ENCODE results near the gene RELL2. TPM values are rescaled to one million over a fixed set of nuclear protein-coding genes. Genes with fewer than 3 reads are reported as not detected.

Gene RELL2
- polyA plus RNA-seq, 4 donors: 0.57 to 1.3 (median 0.75) TPM

- no peak for DNase-seq (ENCODE audit: low read depth in 4 of 4, low spot score in 3 of 4)
These were observed 36.3 kb downstream of the RELL2 start for GRCh38 chr5:141672841-141673813.

GRCh38 chr5:141674747-141675146, 38.0 kb downstream of the RELL2 start:
- no peak for DNase-seq (ENCODE audit: low read depth in 4 of 4, low spot score in 3 of 4)

GRCh38 chr5:141675672-141676071, 38.9 kb downstream of the RELL2 start:
- DNase-seq (ENCODE audit: low read depth in 4 of 4, low spot score in 3 of 4): no peak

- DNase-seq (ENCODE audit: low read depth in 4 of 4, low spot score in 3 of 4): no peak
These were observed 40.6 kb downstream of the RELL2 start for GRCh38 chr5:141677415-141677814.

- DNase-seq (ENCODE audit: low read depth in 4 of 4, low spot score in 3 of 4): no peak
These were observed 43.4 kb downstream of the RELL2 start for GRCh38 chr5:141680178-141680577.

- no peak for DNase-seq (ENCODE audit: low read depth in 4 of 4, low spot score in 3 of 4)
These were observed 44.0 kb downstream of the RELL2 start for GRCh38 chr5:141680751-141681201.

- no peak for DNase-seq (ENCODE audit: low read depth in 4 of 4, low spot score in 3 of 4)
These were observed 44.5 kb downstream of the RELL2 start for GRCh38 chr5:141681295-141681694.

- DNase-seq (ENCODE audit: low read depth in 4 of 4, low spot score in 3 of 4): no peak
These were observed 45.2 kb downstream of the RELL2 start, which contains the start of gene ARAP3 for GRCh38 chr5:141681695-141682641. Gene ARAP3 (minus strand): TSS chr5:141682230. CDS start chr5:141680486, 1,744 bp downstream.

- DNase-seq (ENCODE audit: low read depth in 4 of 4, low spot score in 3 of 4): no peak
These were observed 46.9 kb downstream of the RELL2 start for GRCh38 chr5:141683596-141684141.

- no peak for DNase-seq (ENCODE audit: low read depth in 4 of 4, low spot score in 3 of 4)
These were observed 48.8 kb downstream of the RELL2 start for GRCh38 chr5:141685591-141685990.

- DNase-seq (ENCODE audit: low read depth in 4 of 4, low spot score in 3 of 4): no peak
These were observed 50.0 kb downstream of the RELL2 start for GRCh38 chr5:141686648-141687416.

Other genes with a start within 250 kb of the RELL2 start
- 1 to 10 TPM; 5.0 to 7.4 (median 5.5) TPM for gene PCDHGB4, start 249.3 kb upstream of the RELL2 start, polyA plus RNA-seq (ENCODE audit: insufficient read length in 4 of 4)
- gene PCDHGA8, start 244.4 kb upstream of the RELL2 start, polyA plus RNA-seq (ENCODE audit: insufficient read length in 4 of 4): under 1 TPM; 0.40 to 0.56 (median 0.44) TPM
- gene PCDHGB5, start 239.1 kb upstream of the RELL2 start, polyA plus RNA-seq (ENCODE audit: insufficient read length in 4 of 4): 10 to 100 TPM in 1 of 4 donors, 1 to 10 TPM in 3; 9.6 to 10.3 (median 9.8) TPM
- gene PCDHGA9, start 234.2 kb upstream of the RELL2 start, polyA plus RNA-seq (ENCODE audit: insufficient read length in 4 of 4): 10 to 100 TPM in 1 of 4 donors, 1 to 10 TPM in 3; 4.9 to 10.1 (median 6.6) TPM
- 10 to 100 TPM in 1 of 4 donors, 1 to 10 TPM in 3; 6.2 to 12.1 (median 8.4) TPM for gene PCDHGB6, start 229.0 kb upstream of the RELL2 start, polyA plus RNA-seq (ENCODE audit: insufficient read length in 4 of 4)
- 1 to 10 TPM; 3.1 to 4.7 (median 3.5) TPM for gene PCDHGA10, start 224.0 kb upstream of the RELL2 start, polyA plus RNA-seq (ENCODE audit: insufficient read length in 4 of 4)
- gene PCDHGB7, start 219.3 kb upstream of the RELL2 start, polyA plus RNA-seq (ENCODE audit: insufficient read length in 4 of 4): 10 to 100 TPM; 13.7 to 16.9 (median 16.3) TPM
- 1 to 10 TPM; 4.3 to 5.2 (median 4.6) TPM for gene PCDHGA11, start 215.9 kb upstream of the RELL2 start, polyA plus RNA-seq (ENCODE audit: insufficient read length in 4 of 4)
- gene PCDHGA12, start 206.5 kb upstream of the RELL2 start, polyA plus RNA-seq (ENCODE audit: insufficient read length in 4 of 4): 1 to 10 TPM; 1.4 to 2.1 (median 1.7) TPM
- 100 to 1,000 TPM in 3 of 4 donors, 10 to 100 TPM in 1; 98.1 to 164 (median 115) TPM for gene PCDHGC3, start 161.0 kb upstream of the RELL2 start, polyA plus RNA-seq (ENCODE audit: insufficient read length in 4 of 4)
- gene PCDHGC4, start 152.0 kb upstream of the RELL2 start, polyA plus RNA-seq (ENCODE audit: insufficient read length in 4 of 4): 1 to 10 TPM; 2.7 to 3.1 (median 2.9) TPM
- 1 to 10 TPM in 1 of 4 donors, under 1 TPM in 3; 0.24 to 1.0 (median 0.38) TPM for gene PCDHGC5, start 147.9 kb upstream of the RELL2 start, polyA plus RNA-seq (ENCODE audit: insufficient read length in 4 of 4)
- gene DIAPH1, start 18.0 kb upstream of the RELL2 start, polyA plus RNA-seq (ENCODE audit: insufficient read length in 4 of 4): 10 to 100 TPM; 43.8 to 81.2 (median 61.9) TPM
- gene HDAC3, start 148 bp upstream of the RELL2 start, polyA plus RNA-seq (ENCODE audit: insufficient read length in 4 of 4): 100 to 1,000 TPM in 2 of 4 donors, 10 to 100 TPM in 2; 89.9 to 112 (median 97.5) TPM
- gene FCHSD1, start 14.4 kb downstream of the RELL2 start, polyA plus RNA-seq (ENCODE audit: insufficient read length in 4 of 4): 10 to 100 TPM; 12.9 to 18.3 (median 14.9) TPM
- 10 to 100 TPM; 14.9 to 24.3 (median 19.5) TPM for gene ARAP3, start 45.2 kb downstream of the RELL2 start, polyA plus RNA-seq (ENCODE audit: insufficient read length in 4 of 4)
- 10 to 100 TPM in 3 of 4 donors, 1 to 10 TPM in 1; 8.8 to 24.9 (median 23.2) TPM for gene PCDH1, start 241.4 kb downstream of the RELL2 start, polyA plus RNA-seq (ENCODE audit: insufficient read length in 4 of 4)

All from left renal pelvis (tissue), 4 donors.